GM06990 (cell line): ENCODE measurements around the gene NIT1.

ENCODE experiments used
- DNase-seq: peaks from one replicate; pipeline ENCODE4 v3.0.0-alpha.2; 2011; ENCODE audit not compliant: insufficient read length; ENCODE audit errors: extremely low read depth
- H3K27me3 ChIP-seq: replicated peaks from 2 replicates; pipeline ENCODE4 v1.6.0; 2011; ENCODE audit warnings: low read length; ENCODE audit not compliant: control insufficient read depth, insufficient read depth
- H3K36me3 ChIP-seq: 2 replicates; pipeline ENCODE4 v1.5.1; 2011; ENCODE audit warnings: low read length; ENCODE audit not compliant: control insufficient read depth, insufficient read depth
- H3K4me3 ChIP-seq: replicated peaks from 2 replicates; pipeline ENCODE4 v1.5.1; 2011; ENCODE audit warnings: low read depth, mild to moderate bottlenecking, control low read depth, low read length
- TF ChIP-seq, protein P1 (sequence below): IDR thresholded peaks from 2 replicates; pipeline ENCODE4 v1.5.1; 2011; ENCODE audit warnings: low read length, control low read depth, mild to moderate bottlenecking, inconsistent platforms; ENCODE audit not compliant: insufficient read depth, poor library complexity, severe bottlenecking

Gene NIT1

DNA sequence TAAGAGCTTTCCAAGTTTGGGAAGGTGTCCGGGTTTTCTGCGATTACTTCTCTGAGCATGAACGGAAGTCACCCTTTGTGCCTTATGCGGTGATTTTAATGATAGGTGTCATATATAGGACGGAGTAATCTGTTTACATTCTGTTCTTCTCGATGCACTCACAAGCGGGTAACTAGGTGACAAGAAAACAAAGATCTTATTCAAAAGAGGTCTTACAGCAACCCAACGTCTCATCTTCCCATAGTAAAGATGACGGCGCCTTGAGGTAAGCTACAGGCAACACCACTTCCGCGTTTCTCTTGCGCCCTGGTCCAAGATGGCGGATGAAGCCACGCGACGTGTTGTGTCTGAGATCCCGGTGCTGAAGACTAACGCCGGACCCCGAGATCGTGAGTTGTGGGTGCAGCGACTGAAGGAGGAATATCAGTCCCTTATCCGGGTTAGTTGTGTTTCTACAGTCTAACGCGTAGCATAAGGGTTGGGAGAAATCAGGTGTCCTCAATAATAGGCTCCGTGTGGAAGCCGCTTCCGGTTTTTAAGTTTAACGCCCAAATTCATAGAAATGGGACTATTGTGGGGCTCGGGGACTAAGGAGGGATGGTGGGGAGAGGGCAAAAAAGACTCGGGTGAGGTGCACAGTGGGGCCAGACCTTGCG lies 35.9 kb downstream of the NIT1 start, which contains the start of gene UFC1:
Gene UFC1, plus strand, starts transcription at position 297 of the 656 bp plus-strand sequence. Its CDS starts 20 bp downstream, at position 317.
- Histone ChIP-seq H3K4me3 (peak within 1 kb of the TSS; percentile 72), H3K36me3 (no peaks in the 10 kb centered on the region; the same call in 1 of the 2 replicates), H3K27me3 (no peaks in the 10 kb centered on the region)
- TF ChIP-seq, protein P1, sequence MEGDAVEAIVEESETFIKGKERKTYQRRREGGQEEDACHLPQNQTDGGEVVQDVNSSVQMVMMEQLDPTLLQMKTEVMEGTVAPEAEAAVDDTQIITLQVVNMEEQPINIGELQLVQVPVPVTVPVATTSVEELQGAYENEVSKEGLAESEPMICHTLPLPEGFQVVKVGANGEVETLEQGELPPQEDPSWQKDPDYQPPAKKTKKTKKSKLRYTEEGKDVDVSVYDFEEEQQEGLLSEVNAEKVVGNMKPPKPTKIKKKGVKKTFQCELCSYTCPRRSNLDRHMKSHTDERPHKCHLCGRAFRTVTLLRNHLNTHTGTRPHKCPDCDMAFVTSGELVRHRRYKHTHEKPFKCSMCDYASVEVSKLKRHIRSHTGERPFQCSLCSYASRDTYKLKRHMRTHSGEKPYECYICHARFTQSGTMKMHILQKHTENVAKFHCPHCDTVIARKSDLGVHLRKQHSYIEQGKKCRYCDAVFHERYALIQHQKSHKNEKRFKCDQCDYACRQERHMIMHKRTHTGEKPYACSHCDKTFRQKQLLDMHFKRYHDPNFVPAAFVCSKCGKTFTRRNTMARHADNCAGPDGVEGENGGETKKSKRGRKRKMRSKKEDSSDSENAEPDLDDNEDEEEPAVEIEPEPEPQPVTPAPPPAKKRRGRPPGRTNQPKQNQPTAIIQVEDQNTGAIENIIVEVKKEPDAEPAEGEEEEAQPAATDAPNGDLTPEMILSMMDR: no peak
- DNase-seq: peak; percentile 88

DNA sequence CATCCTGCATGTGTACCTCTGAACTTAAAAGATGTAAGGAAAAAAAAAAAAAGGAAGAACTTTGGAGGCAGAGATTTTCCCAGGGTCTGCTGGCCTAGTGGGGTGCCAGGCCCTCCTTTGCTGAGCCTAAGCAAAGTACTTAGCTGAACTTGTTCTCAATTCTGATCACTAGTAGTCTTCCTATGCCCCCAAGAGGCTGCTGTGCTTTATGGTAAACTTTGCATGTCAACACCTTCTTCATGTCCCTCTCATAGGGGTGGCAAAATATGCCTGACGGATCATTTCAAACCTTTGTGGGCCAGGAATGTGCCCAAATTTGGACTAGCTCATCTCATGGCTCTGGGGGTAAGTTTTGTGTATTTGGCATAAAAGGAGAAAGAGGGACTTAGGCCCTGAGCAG lies 40.0 kb downstream of the NIT1 start:
- Histone ChIP-seq H3K4me3 (no peak overlapping the region), H3K36me3 (peaks cover 3% of the 10 kb centered on the region; the same call in 1 of the 2 replicates), H3K27me3 (no peaks in the 10 kb centered on the region)
- TF ChIP-seq, protein P1: no peak
- DNase-seq: no peak

DNA sequence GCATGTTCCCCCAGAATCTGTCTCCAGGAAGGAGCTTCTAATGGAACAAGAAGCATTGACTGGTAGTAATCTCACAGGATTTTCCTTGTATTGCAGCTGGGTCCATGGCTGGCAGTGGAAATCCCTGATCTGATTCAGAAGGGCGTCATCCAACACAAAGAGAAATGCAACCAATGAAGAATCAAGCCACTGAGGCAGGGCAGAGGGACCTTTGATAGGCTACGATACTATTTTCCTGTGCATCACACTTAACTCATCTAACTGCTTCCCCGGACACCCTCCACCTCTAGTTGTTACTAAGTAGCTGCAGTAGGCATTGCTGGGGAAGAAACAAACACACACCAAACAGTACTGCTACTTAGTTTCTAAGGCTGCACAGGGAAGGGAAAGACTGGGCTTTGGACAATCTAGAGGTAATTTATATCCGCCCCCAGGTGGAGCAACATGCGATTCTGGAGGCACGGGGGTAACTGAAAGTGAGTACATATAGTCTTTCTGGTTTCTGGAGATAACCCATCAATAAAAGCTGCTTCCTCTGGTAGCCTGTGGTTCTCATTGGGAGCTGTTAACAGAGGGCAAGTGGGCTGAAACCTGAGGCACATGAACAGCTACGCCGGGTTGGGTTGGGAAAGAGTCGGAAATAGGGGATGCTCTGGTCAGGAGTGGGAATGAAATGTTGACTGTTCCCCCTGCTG lies 40.6 kb downstream of the NIT1 start:
- DNase-seq: no peak
- Histone ChIP-seq H3K36me3 (peaks cover 3% of the 10 kb centered on the region; the same call in 1 of the 2 replicates), H3K4me3 (no peak overlapping the region), H3K27me3 (no peaks in the 10 kb centered on the region)
- TF ChIP-seq, protein P1: no peak

DNA sequence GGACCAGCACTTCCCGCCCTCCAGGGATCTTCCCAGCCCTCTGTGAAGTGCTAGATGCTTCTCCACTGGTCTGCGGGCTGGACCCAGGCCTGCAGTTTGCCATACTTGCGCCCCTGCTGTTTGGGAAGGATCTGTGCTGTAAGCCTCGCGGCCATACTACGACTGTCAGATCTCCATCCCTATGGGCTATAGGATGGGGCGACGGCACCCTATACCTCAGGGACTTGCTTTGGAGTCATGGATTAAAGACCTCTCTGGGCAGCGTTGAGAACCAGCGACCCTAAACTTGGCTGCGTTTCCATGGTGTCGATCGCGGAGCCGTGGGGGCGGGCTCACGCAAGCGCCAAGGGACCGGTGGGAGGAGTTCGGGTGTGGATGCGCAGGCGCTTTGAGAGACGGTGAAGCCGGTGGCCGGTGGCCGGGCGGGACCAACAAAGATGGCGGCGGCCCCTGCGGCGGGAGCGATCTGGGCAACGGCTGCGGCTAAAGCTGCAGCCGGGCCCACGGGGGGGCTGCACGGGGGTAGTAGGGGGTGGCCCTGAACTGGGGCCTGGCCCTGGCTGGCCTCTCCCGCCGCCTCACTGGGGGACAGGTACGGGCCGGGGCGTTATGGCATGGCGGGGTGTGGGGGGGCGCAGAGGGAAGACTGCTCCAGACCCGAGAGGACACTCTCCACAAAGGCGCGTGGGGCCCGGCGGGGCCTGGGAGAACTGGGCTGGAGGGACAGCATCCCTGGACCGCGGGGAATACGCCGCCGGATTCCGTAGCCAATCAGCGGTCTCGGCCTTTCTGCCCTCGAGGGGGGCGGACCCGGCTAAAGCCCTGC lies 41.4 kb downstream of the NIT1 start, which contains the start of gene USP21:
Gene USP21, plus strand, starts transcription at position 414 of the 826 bp plus-strand sequence. CDS start 1,141 bp downstream, outside the sequence.
- DNase-seq: peak; percentile 89
- Histone ChIP-seq H3K4me3 (peak within 1 kb of the TSS; percentile 77), H3K27me3 (no peaks in the 10 kb centered on the region), H3K36me3 (peaks cover 3% of the 10 kb centered on the region; the same call in 1 of the 2 replicates)
- TF ChIP-seq, protein P1: peak; percentile 24

DNA sequence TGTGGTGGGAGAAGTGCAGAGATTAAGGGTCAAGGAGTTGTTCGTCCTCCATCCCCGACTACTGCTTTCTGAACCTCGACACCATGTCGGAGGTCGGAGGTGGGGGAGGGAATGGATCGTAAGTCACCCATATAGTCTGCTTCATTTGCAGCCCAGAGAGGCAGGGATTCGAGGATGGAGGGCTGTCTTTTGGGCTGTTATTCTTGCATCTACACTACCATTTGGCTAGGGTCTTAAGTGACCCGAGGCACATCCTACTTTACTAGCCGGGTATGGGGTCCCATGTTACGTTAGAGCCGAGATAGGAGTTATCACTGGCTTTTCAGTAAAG lies 42.0 kb downstream of the NIT1 start:
- peaks cover 3% of the 10 kb centered on the region; the same call in 1 of the 2 replicates for H3K36me3 ChIP-seq

More for the DNA sequence above, 42.0 kb downstream of the NIT1 start:
- peak overlapping the region; percentile 77 for H3K4me3 ChIP-seq
- H3K27me3 ChIP-seq: no peaks in the 10 kb centered on the region
- TF ChIP-seq, protein P1: no peak
- DNase-seq: no peak
